Measurements from ENCODE around the gene HEPHL1.

HEPHL1 gene

GRCh38 chr11:94147433-94147845 is 126.3 kb downstream of the HEPHL1 start:
- TF ChIP-seq CTCF (IDR thresholded peaks at IDR 0.05; ENCODE audit: low read length) (no peak), EZH2 (IDR thresholded peaks at IDR 0.05; ENCODE audit: borderline replicate concordance, low read length) (no peak)
- Histone ChIP-seq H3F3A (ENCODE audit: insufficient read depth, low read length) (no peaks in the 10 kb centered on the region), H4K20me1 (ENCODE audit: insufficient read depth, low read length) (no peaks in the 10 kb centered on the region; the same call in 1 of the 2 replicates), H3K9ac (ENCODE audit: low read length) (no peak overlapping the region), H3K4me1 (ENCODE audit: insufficient read depth, low read length, severe bottlenecking) (no peaks in the 10 kb centered on the region), H3K9me3 (ENCODE audit: low read length) (no peaks in the 10 kb centered on the region), H3K27me3 (ENCODE audit: insufficient read depth, low read length) (no peaks in the 10 kb centered on the region), H2AFZ (ENCODE audit: low read length) (no peak overlapping the region), H3K79me2 (ENCODE audit: insufficient read depth, low read length) (no peaks in the 10 kb centered on the region), H3K27ac (ENCODE audit: low read depth, low read length, poor library complexity, severe bottlenecking) (no peak overlapping the region), H3K36me3 (ENCODE audit: insufficient read depth, low read length) (no peaks in the 10 kb centered on the region), H3K4me3 (ENCODE audit: low read depth, low read length, poor library complexity, severe bottlenecking) (no peak overlapping the region), H3K9me2 (ENCODE audit: low read depth, low read length) (no peaks in the 10 kb centered on the region), H3K4me2 (ENCODE audit: low read length) (no peak overlapping the region)

GRCh38 chr11:94148189-94148588 is 127.0 kb downstream of the HEPHL1 start:
- no peaks in the 10 kb centered on the region for H3K36me3 ChIP-seq (ENCODE audit: insufficient read depth, low read length)
- H3K4me2 ChIP-seq (ENCODE audit: low read length): no peak overlapping the region
- H3K4me1 ChIP-seq (ENCODE audit: insufficient read depth, low read length, severe bottlenecking): no peaks in the 10 kb centered on the region
- H3K9ac ChIP-seq (ENCODE audit: low read length): no peak overlapping the region
- TF ChIP-seq EZH2 (IDR thresholded peaks at IDR 0.05; ENCODE audit: borderline replicate concordance, low read length) (no peak), CTCF (IDR thresholded peaks at IDR 0.05; ENCODE audit: low read length) (no peak)
- no peak overlapping the region for H3K4me3 ChIP-seq (ENCODE audit: low read depth, low read length, poor library complexity, severe bottlenecking)
- no peaks in the 10 kb centered on the region for H3K9me3 ChIP-seq (ENCODE audit: low read length)
- H2AFZ ChIP-seq (ENCODE audit: low read length): no peak overlapping the region
- H3K79me2 ChIP-seq (ENCODE audit: insufficient read depth, low read length): no peaks in the 10 kb centered on the region
- no peaks in the 10 kb centered on the region for H3K27me3 ChIP-seq (ENCODE audit: insufficient read depth, low read length)
- H4K20me1 ChIP-seq (ENCODE audit: insufficient read depth, low read length): no peaks in the 10 kb centered on the region; the same call in 1 of the 2 replicates
- H3K9me2 ChIP-seq (ENCODE audit: low read depth, low read length): no peaks in the 10 kb centered on the region
- H3K27ac ChIP-seq (ENCODE audit: low read depth, low read length, poor library complexity, severe bottlenecking): no peak overlapping the region
- no peaks in the 10 kb centered on the region for H3F3A ChIP-seq (ENCODE audit: insufficient read depth, low read length)

GRCh38 chr11:94149431-94150017 is 128.4 kb downstream of the HEPHL1 start:
- H3K4me3 ChIP-seq (ENCODE audit: low read depth, low read length, poor library complexity, severe bottlenecking): no peak overlapping the region
- H3K27me3 ChIP-seq (ENCODE audit: insufficient read depth, low read length): no peaks in the 10 kb centered on the region
- no peaks in the 10 kb centered on the region for H3K79me2 ChIP-seq (ENCODE audit: insufficient read depth, low read length)
- no peaks in the 10 kb centered on the region for H3F3A ChIP-seq (ENCODE audit: insufficient read depth, low read length)
- H3K4me2 ChIP-seq (ENCODE audit: low read length): no peak overlapping the region
- no peaks in the 10 kb centered on the region for H4K20me1 ChIP-seq (ENCODE audit: insufficient read depth, low read length)
- TF ChIP-seq CTCF (IDR thresholded peaks at IDR 0.05; ENCODE audit: low read length): no peak
- TF ChIP-seq EZH2 (IDR thresholded peaks at IDR 0.05; ENCODE audit: borderline replicate concordance, low read length): no peak
- no peaks in the 10 kb centered on the region for H3K36me3 ChIP-seq (ENCODE audit: insufficient read depth, low read length)
- H2AFZ ChIP-seq (ENCODE audit: low read length): no peak overlapping the region
- no peak overlapping the region for H3K27ac ChIP-seq (ENCODE audit: low read depth, low read length, poor library complexity, severe bottlenecking)
- no peaks in the 10 kb centered on the region for H3K9me3 ChIP-seq (ENCODE audit: low read length)
- H3K9me2 ChIP-seq (ENCODE audit: low read depth, low read length): no peaks in the 10 kb centered on the region
- no peak overlapping the region for H3K9ac ChIP-seq (ENCODE audit: low read length)
- no peaks in the 10 kb centered on the region for H3K4me1 ChIP-seq (ENCODE audit: insufficient read depth, low read length, severe bottlenecking)

All from OCI-LY1 (cell line).